ENCODE results near the gene KRT82.

DNA sequence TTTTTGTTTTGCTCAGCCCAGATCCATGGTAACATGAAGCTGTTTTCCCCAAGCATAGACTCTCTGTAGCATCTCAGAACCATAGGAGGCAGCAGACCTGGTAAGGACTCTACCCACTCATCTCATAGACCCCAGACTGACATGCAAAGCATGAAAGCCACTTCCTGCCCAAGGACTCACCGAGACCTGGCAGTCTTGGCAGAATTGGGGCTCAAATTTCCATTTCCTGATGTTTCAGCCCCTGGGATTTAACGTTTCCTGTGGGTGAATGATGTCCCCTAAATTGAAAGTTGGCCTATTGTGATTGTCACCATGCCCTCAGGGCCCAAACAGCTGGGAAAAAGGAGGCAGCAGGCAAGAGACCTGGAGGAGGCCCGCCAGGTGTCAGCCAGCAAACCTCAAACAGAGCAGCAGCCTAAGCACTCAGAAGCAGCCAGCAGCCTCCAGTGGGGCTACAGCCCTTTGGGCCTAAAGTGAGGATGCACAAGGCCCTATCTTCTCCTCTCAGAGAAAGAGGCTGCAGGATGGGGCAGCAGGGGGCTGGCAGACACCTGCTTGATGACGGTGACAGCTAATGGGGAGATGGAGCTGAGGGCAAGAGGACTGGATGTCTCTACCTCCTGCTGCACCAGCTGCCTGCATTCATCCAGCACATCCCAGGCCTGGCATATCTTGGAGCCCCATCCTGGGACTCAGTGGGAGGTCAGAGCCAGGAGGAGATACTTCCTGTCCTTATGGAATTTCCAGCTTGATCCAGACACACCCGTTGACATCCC is 47.4 kb downstream of the KRT82 start:
- TF ChIP-seq, protein P1, sequence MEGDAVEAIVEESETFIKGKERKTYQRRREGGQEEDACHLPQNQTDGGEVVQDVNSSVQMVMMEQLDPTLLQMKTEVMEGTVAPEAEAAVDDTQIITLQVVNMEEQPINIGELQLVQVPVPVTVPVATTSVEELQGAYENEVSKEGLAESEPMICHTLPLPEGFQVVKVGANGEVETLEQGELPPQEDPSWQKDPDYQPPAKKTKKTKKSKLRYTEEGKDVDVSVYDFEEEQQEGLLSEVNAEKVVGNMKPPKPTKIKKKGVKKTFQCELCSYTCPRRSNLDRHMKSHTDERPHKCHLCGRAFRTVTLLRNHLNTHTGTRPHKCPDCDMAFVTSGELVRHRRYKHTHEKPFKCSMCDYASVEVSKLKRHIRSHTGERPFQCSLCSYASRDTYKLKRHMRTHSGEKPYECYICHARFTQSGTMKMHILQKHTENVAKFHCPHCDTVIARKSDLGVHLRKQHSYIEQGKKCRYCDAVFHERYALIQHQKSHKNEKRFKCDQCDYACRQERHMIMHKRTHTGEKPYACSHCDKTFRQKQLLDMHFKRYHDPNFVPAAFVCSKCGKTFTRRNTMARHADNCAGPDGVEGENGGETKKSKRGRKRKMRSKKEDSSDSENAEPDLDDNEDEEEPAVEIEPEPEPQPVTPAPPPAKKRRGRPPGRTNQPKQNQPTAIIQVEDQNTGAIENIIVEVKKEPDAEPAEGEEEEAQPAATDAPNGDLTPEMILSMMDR (IDR thresholded peaks at IDR 0.05) = no peak
- TF ChIP-seq POLR2A (IDR thresholded peaks at IDR 0.05) = no peak

All from lower leg skin (tissue), 3 donors.